Body of pancreas (tissue), 4 donors: Measurements from ENCODE around the gene IFT81. TPM values are rescaled to one million over a fixed set of nuclear protein-coding genes. Genes with fewer than 3 reads are reported as not detected.

Experiments used
- ATAC-seq: fragments of 150-250 bp; one replicate; pipeline ENCODE4 v1.9.1; 2016
- DNase-seq, 4 donors: peaks; one replicate each; pipeline ENCODE4 v3.0.0-alpha.2; 2019
- H3K27ac ChIP-seq, 4 donors: fragments of 200-600 bp; sonication (generic); 1 replicate in 3 of 4; 2 replicates in 1 of 4; pipeline versions ENCODE4 v1.5.1 to v1.6.1; 2016 to 2019; ENCODE audit warnings: mild to moderate bottlenecking in 1 of 4, mixed read lengths in 1 of 4, moderate library complexity in 1 of 4
- H3K27me3 ChIP-seq, 2 donors: fragments of 200-600 bp; sonication (generic); one replicate each; pipeline ENCODE4 v1.6.0; 2016; ENCODE audit warnings: mild to moderate bottlenecking in 1 of 2
- H3K36me3 ChIP-seq, 2 donors: fragments of 200-600 bp; sonication (generic); replicated peaks in 1 of 2; 2 replicates each; pipeline ENCODE4 v1.5.1; 2016; ENCODE audit warnings: low read depth in 2 of 2; ENCODE audit not compliant: insufficient read depth in 1 of 2
- H3K4me1 ChIP-seq: fragments of 200-600 bp; sonication (generic); one replicate; pipeline ENCODE4 v1.6.0; 2016
- H3K4me3 ChIP-seq, 2 donors: fragments of 200-600 bp; sonication (generic); 1 replicate in 1 of 2; 2 replicates in 1 of 2; pipeline ENCODE4 v1.5.1; 2016 to 2019
- H3K9me3 ChIP-seq, 3 donors: fragments of 200-600 bp; sonication (generic); 1 replicate in 2 of 3; 2 replicates in 1 of 3; pipeline ENCODE4 v1.5.1; 2016
- CTCF ChIP-seq, 7 experiments: fragments of 450-650 bp in 4 of 7; fragments of 200-600 bp in 3 of 7; sonication (generic) in 3 of 7; IDR thresholded peaks; one replicate each; pipeline ENCODE4 v1.5.1; 2016 to 2019; ENCODE audit warnings: antibody characterized with exemption in 7 of 7
- POLR2A ChIP-seq, 3 donors: fragments of 450-650 bp; IDR thresholded peaks; one replicate each; pipeline ENCODE4 v1.6.1; 2016; ENCODE audit warnings: antibody characterized with exemption in 3 of 3, mild to moderate bottlenecking in 2 of 3
- WGBS, 2 donors: methylation state at CpG; one replicate each; pipeline ENCODE4 v1.1.5; 2017; 5-methylcytosine and 5-hydroxymethylcytosine counted together
- intact Hi-C: fragments of 100-400 bp; cut with DNase I; formaldehyde crosslinking; loops from one replicate; pipeline ENCODE4 v1.15.1; 2023
- total RNA-seq, 2 donors: library from RNA; depleted of rRNA; stranded (reverse); fragments of >200 nt; gene quantifications; one replicate each; pipeline ENCODE4 v1.1.0, GENCODE V29; 2016

IFT81 gene
- total RNA-seq, 2 donors from 2014 or later = 5.2 to 6.3 TPM

GRCh38 chr12:110180591-110181005 lies 56.4 kb downstream of the IFT81 start:
- DNase-seq = no peak
- Histone ChIP-seq H3K9me3 (no peaks in the 10 kb centered on the region), H3K27ac (peak overlapping the region in 1 of 4 donors; percentile 28), H3K36me3 (no peaks in the 10 kb centered on the region), H3K4me3 (no peak overlapping the region), H3K4me1 (no peaks in the 10 kb centered on the region), H3K27me3 (no peaks in the 10 kb centered on the region)
- 48 to 55% methylated on average over 1 of the region's 1 CpG for WGBS, 2 donors
- TF ChIP-seq POLR2A (IDR thresholded peaks at IDR 0.05) (no peak), CTCF (IDR thresholded peaks at IDR 0.05) (no peak)
- intact Hi-C loops = no loop called here
- ATAC-seq = no peak

GRCh38 chr12:110182281-110182680 lies 58.1 kb downstream of the IFT81 start:
- no peak overlapping the region for H3K4me3 ChIP-seq
- H3K4me1 ChIP-seq = no peaks in the 10 kb centered on the region
- no peaks in the 10 kb centered on the region for H3K36me3 ChIP-seq
- intact Hi-C loops = no loop called here
- no peak overlapping the region for H3K27ac ChIP-seq
- TF ChIP-seq POLR2A (IDR thresholded peaks at IDR 0.05) (no peak), CTCF (IDR thresholded peaks at IDR 0.05) (no peak)
- WGBS, 2 donors = 92 to 100% methylated on average over 1 of the region's 1 CpG
- no peaks in the 10 kb centered on the region for H3K9me3 ChIP-seq
- no peak for DNase-seq
- no peaks in the 10 kb centered on the region for H3K27me3 ChIP-seq
- ATAC-seq = no peak

GRCh38 chr12:110183386-110183785 lies 59.2 kb downstream of the IFT81 start:
- DNase-seq = no peak
- Histone ChIP-seq H3K9me3 (no peaks in the 10 kb centered on the region), H3K4me1 (no peaks in the 10 kb centered on the region), H3K4me3 (no peak overlapping the region), H3K27me3 (no peaks in the 10 kb centered on the region), H3K36me3 (no peaks in the 10 kb centered on the region), H3K27ac (no peak overlapping the region)
- intact Hi-C loops = no loop called here
- ATAC-seq = no peak
- TF ChIP-seq CTCF (IDR thresholded peaks at IDR 0.05) (no peak), POLR2A (IDR thresholded peaks at IDR 0.05) (no peak)
- 89 to 93% methylated on average over 3 of the region's 3 CpGs for WGBS, 2 donors

- Histone ChIP-seq H3K4me1 (no peaks in the 10 kb centered on the region), H3K27ac (no peak overlapping the region), H3K4me3 (no peak overlapping the region), H3K36me3 (no peaks in the 10 kb centered on the region), H3K27me3 (no peaks in the 10 kb centered on the region), H3K9me3 (no peaks in the 10 kb centered on the region)
- ATAC-seq (no peak), DNase-seq (no peak)
- TF ChIP-seq POLR2A (IDR thresholded peaks at IDR 0.05) (no peak), CTCF (IDR thresholded peaks at IDR 0.05) (no peak)
- intact Hi-C loops = no loop called here
- 96 to 97% methylated on average over 2 of the region's 2 CpGs for WGBS, 2 donors
Measured at GRCh38 chr12:110185626-110186025, 61.5 kb downstream of the IFT81 start.

- Histone ChIP-seq H3K27me3 (no peaks in the 10 kb centered on the region), H3K27ac (no peak overlapping the region), H3K36me3 (no peaks in the 10 kb centered on the region), H3K4me3 (no peak overlapping the region), H3K9me3 (no peaks in the 10 kb centered on the region), H3K4me1 (no peaks in the 10 kb centered on the region)
- no peak for TF ChIP-seq CTCF (IDR thresholded peaks at IDR 0.05)
- no peak for TF ChIP-seq POLR2A (IDR thresholded peaks at IDR 0.05)
- intact Hi-C loops = no loop called here
- ATAC-seq (no peak), DNase-seq (no peak)
- WGBS, 2 donors = 96 to 97% methylated on average over 1 of the region's 1 CpG
Measured at GRCh38 chr12:110186059-110186458, 61.9 kb downstream of the IFT81 start.
